Adrenal gland (tissue), 12 donors: ENCODE results near the gene NRP1. TPM values are rescaled to one million over a fixed set of nuclear protein-coding genes. Genes with fewer than 3 reads are reported as not detected.

Experiments
- DNase-seq, 7 donors: peaks; one replicate each; pipeline ENCODE4 v3.0.0-alpha.2; 2019 to 2020
- H3K27ac ChIP-seq, 5 donors: fragments of 200-600 bp; sonication (generic) in 4 of 5; 1 replicate in 3 of 5; 2 replicates in 2 of 5; pipeline versions ENCODE4 v1.5.1 to v1.8.0; 2016 to 2020; ENCODE audit warnings: mild to moderate bottlenecking in 1 of 5
- H3K27me3 ChIP-seq: fragments of 200-600 bp; 2 replicates; pipeline ENCODE4 v1.8.0; 2021
- H3K36me3 ChIP-seq, 2 donors: fragments of 200-600 bp; replicated peaks in 1 of 2; 1 replicate in 1 of 2; 2 replicates in 1 of 2; pipeline versions ENCODE4 v1.5.1 to v1.8.0; 2018 to 2022
- H3K4me1 ChIP-seq, 2 donors: fragments of 200-600 bp; replicated peaks in 1 of 2; 1 replicate in 1 of 2; 2 replicates in 1 of 2; pipeline versions ENCODE4 v1.5.1 to v1.8.0; 2018 to 2021
- H3K4me3 ChIP-seq, 4 donors: fragments of 200-600 bp; sonication (generic) in 3 of 4; one replicate each; pipeline ENCODE4 v1.5.1; 2016 to 2018
- H3K9me3 ChIP-seq, 3 donors: fragments of 200-600 bp; sonication (generic) in 1 of 3; replicated peaks in 1 of 3; 1 replicate in 2 of 3; 2 replicates in 1 of 3; pipeline versions ENCODE4 v1.5.1 to v1.8.0; 2016 to 2021
- CTCF ChIP-seq, 6 experiments: fragments of 450-650 bp in 4 of 6; fragments of 200-600 bp in 2 of 6; sonication (generic) in 1 of 6; IDR thresholded peaks; 1 replicate in 5 of 6; 2 replicates in 1 of 6; pipeline versions ENCODE4 v1.5.1 to v1.8.0; 2016 to 2021; ENCODE audit warnings: antibody characterized with exemption in 6 of 6, mild to moderate bottlenecking in 2 of 6, moderate library complexity in 1 of 6
- POLR2A ChIP-seq, 2 donors: fragments of 450-650 bp; IDR thresholded peaks; one replicate each; pipeline ENCODE4 v1.6.1; 2017; ENCODE audit warnings: antibody characterized with exemption in 2 of 2, mild to moderate bottlenecking in 2 of 2, moderate library complexity in 1 of 2
- WGBS, 4 donors: extraction: QIAGEN DNeasy Blood & Tissue Kit in 2 of 4; methylation state at CpG; one replicate each; pipeline versions ENCODE4 v1.1.5 to v1.1.7; 2013 to 2017; 5-methylcytosine and 5-hydroxymethylcytosine counted together
- intact Hi-C, 2 donors: fragments of 100-400 bp; cut with DNase I; formaldehyde crosslinking; loops; one replicate each; pipeline versions ENCODE4 v1.14.1 to v1.15.0; 2022 to 2023
- polyA plus RNA-seq, 3 donors: library from polyadenylated mRNA; stranded (reverse); fragments of 200-250 nt in 2 of 3; fragments of 350-450 nt in 1 of 3; fragmentation: Illumina TruSeq in 1 of 3; extraction: RNeasy Lipid Tissue Mini Kit (QIAGEN cat#74804) in 1 of 3; gene quantifications; one replicate each; pipeline ENCODE4 v1.2.3, GENCODE V29; 2013 to 2014
- total RNA-seq, 9 donors: library from RNA; depleted of rRNA in 4 of 9; stranded (reverse); fragments of >200 nt in 4 of 9; fragments of 120-200 nt in 1 of 9; fragmentation: NEBNext Ultra II Directional in 1 of 9; extraction: Animal tissue kit (Norgen Biotek cat#: 25700) in 1 of 9; gene quantifications; one replicate each; pipeline versions ENCODE4 v1.1.0 to v1.2.4, GENCODE V29; 2013 to 2023
- donor health status: healthy with polysubstance abuse.
- donor health status: Bipolar disorder and iron deficiency.
- donor health status: DM: yes; HTN: yes; CAD: no.
- donor health status: DM: no; HTN: no; CAD: no.
- donor health status: DM: no; HTN: no; CAD: no.
- donor health status: DM: yes; HTN: yes; CAD: no.

Gene NRP1
- total and polyA plus RNA-seq, 12 donors, result 20.2 to 151 (median 92.1) TPM

- H3K27ac ChIP-seq, result no peak overlapping the region
- H3K36me3 ChIP-seq, result peaks cover 0 to 3% of the 10 kb centered on the region in 2 donors
- peaks cover 0 to 16% of the 10 kb centered on the region in 2 donors for H3K4me1 ChIP-seq
- H3K27me3 ChIP-seq, result no peaks in the 10 kb centered on the region
- H3K4me3 ChIP-seq, result no peak overlapping the region
- H3K9me3 ChIP-seq, result no peaks in the 10 kb centered on the region
- no peak for DNase-seq
- TF ChIP-seq POLR2A (IDR thresholded peaks at IDR 0.05), result no peak
- TF ChIP-seq CTCF (IDR thresholded peaks at IDR 0.05), result no peak
- WGBS, 4 donors, result 77 to 91% (median 83%) methylated on average over 1 of the region's 1 CpG
- intact Hi-C loops, result no loop called here
These were observed 22.8 kb downstream of the NRP1 start for GRCh38 chr10:33311640-33312039.

GRCh38 chr10:33310853-33311252, 23.6 kb downstream of the NRP1 start:
- no peak overlapping the region for H3K27ac ChIP-seq
- H3K27me3 ChIP-seq, result no peaks in the 10 kb centered on the region
- TF ChIP-seq CTCF (IDR thresholded peaks at IDR 0.05) (no peak), POLR2A (IDR thresholded peaks at IDR 0.05) (no peak)
- peaks cover 0 to 11% of the 10 kb centered on the region in 2 donors for H3K4me1 ChIP-seq
- WGBS, 4 donors, result 88 to 91% (median 88%) methylated on average over 4 of the region's 4 CpGs
- no peaks in the 10 kb centered on the region for H3K9me3 ChIP-seq
- intact Hi-C loops, result no loop called here
- H3K36me3 ChIP-seq, result peaks cover 0 to 3% of the 10 kb centered on the region in 2 donors
- DNase-seq, result no peak
- H3K4me3 ChIP-seq, result no peak overlapping the region

- H3K4me3 ChIP-seq, result no peak overlapping the region
- DNase-seq, result no peak
- no peaks in the 10 kb centered on the region for H3K27me3 ChIP-seq
- peaks cover 0 to 16% of the 10 kb centered on the region in 2 donors for H3K4me1 ChIP-seq
- H3K36me3 ChIP-seq, result peaks cover 0 to 3% of the 10 kb centered on the region in 2 donors
- intact Hi-C loops, result no loop called here
- WGBS, 4 donors, result 76 to 81% (median 77%) methylated on average over 8 of the region's 8 CpGs
- H3K27ac ChIP-seq, result no peak overlapping the region
- TF ChIP-seq CTCF (IDR thresholded peaks at IDR 0.05) (no peak), POLR2A (IDR thresholded peaks at IDR 0.05) (no peak)
- H3K9me3 ChIP-seq, result no peaks in the 10 kb centered on the region
These were observed 25.1 kb downstream of the NRP1 start for GRCh38 chr10:33309406-33309805.

- intact Hi-C loops, result no loop called here
- no peaks in the 10 kb centered on the region for H3K27me3 ChIP-seq
- no peak overlapping the region for H3K4me3 ChIP-seq
- peaks cover 0 to 32% of the 10 kb centered on the region in 2 donors for H3K4me1 ChIP-seq
- peaks cover 0 to 3% of the 10 kb centered on the region in 2 donors for H3K36me3 ChIP-seq
- no peak for TF ChIP-seq POLR2A (IDR thresholded peaks at IDR 0.05)
- TF ChIP-seq CTCF (IDR thresholded peaks at IDR 0.05), result no peak
- DNase-seq, result no peak
- WGBS, 4 donors, result 88 to 96% (median 93%) methylated on average over 5 of the region's 5 CpGs
- no peak overlapping the region for H3K27ac ChIP-seq
- H3K9me3 ChIP-seq, result no peaks in the 10 kb centered on the region
These were observed 26.6 kb downstream of the NRP1 start for GRCh38 chr10:33307835-33308234.
